ENCODE measurements around the gene PACRG. TPM values are rescaled to one million over a fixed set of nuclear protein-coding genes. Genes with fewer than 3 reads are reported as not detected.

Gene PACRG
- total RNA-seq, 6 donors from 2014 or later = 0.52 to 15.3 (median 3.1) TPM

GRCh38 chr6:162681447-162681846 is 46.3 kb upstream of the PACRG start:
- Histone ChIP-seq H3K36me3 (no peaks in the 10 kb centered on the region), H3K4me3 (no peak overlapping the region), H3K9me3 (no peaks in the 10 kb centered on the region), H3K4me1 (no peaks in the 10 kb centered on the region), H3K27me3 (no peaks in the 10 kb centered on the region), H3K27ac (no peak overlapping the region)
- no peak for TF ChIP-seq EP300 (IDR thresholded peaks at IDR 0.05)
- no peak for TF ChIP-seq CTCF (IDR thresholded peaks at IDR 0.05)
- TF ChIP-seq POLR2AphosphoS5 (IDR thresholded peaks at IDR 0.05) = no peak
- no peak for TF ChIP-seq POLR2A (IDR thresholded peaks at IDR 0.05)
- DNase-seq (no peak), ATAC-seq (ENCODE audit: low FRiP score in 2 of 2) (no peak)
- WGBS, 2 donors = 62 to 70% methylated on average over 1 of the region's 1 CpG

- no peaks in the 10 kb centered on the region for H3K36me3 ChIP-seq
- TF ChIP-seq CTCF (IDR thresholded peaks at IDR 0.05) (no peak), EP300 (IDR thresholded peaks at IDR 0.05) (no peak), POLR2A (IDR thresholded peaks at IDR 0.05) (no peak), POLR2AphosphoS5 (IDR thresholded peaks at IDR 0.05) (no peak)
- no peak overlapping the region for H3K27ac ChIP-seq
- DNase-seq = no peak
- H3K27me3 ChIP-seq = no peaks in the 10 kb centered on the region
- no peaks in the 10 kb centered on the region for H3K9me3 ChIP-seq
- no peaks in the 10 kb centered on the region for H3K4me1 ChIP-seq
- no peak overlapping the region for H3K4me3 ChIP-seq
- WGBS, 2 donors = 67 to 70% methylated on average over 4 of the region's 4 CpGs
- no peak for ATAC-seq (ENCODE audit: low FRiP score in 2 of 2)
Observed at GRCh38 chr6:162683135-162683534, 44.6 kb upstream of the PACRG start.

GRCh38 chr6:162684052-162684451 is 43.7 kb upstream of the PACRG start:
- H3K9me3 ChIP-seq = no peaks in the 10 kb centered on the region
- ATAC-seq (ENCODE audit: low FRiP score in 2 of 2) (no peak), DNase-seq (no peak)
- 53 to 67% methylated on average over 1 of the region's 1 CpG for WGBS, 2 donors
- TF ChIP-seq EP300 (IDR thresholded peaks at IDR 0.05) = no peak
- no peaks in the 10 kb centered on the region for H3K27me3 ChIP-seq
- H3K4me3 ChIP-seq = no peak overlapping the region
- H3K36me3 ChIP-seq = no peaks in the 10 kb centered on the region
- H3K4me1 ChIP-seq = no peaks in the 10 kb centered on the region
- H3K27ac ChIP-seq = no peak overlapping the region

GRCh38 chr6:162684961-162685360 is 42.8 kb upstream of the PACRG start:
- no peaks in the 10 kb centered on the region for H3K4me1 ChIP-seq
- H3K27me3 ChIP-seq = no peaks in the 10 kb centered on the region
- H3K9me3 ChIP-seq = no peaks in the 10 kb centered on the region
- DNase-seq (no peak), ATAC-seq (ENCODE audit: low FRiP score in 2 of 2) (no peak)
- TF ChIP-seq CTCF (IDR thresholded peaks at IDR 0.05) = no peak
- TF ChIP-seq POLR2A (IDR thresholded peaks at IDR 0.05) = no peak
- no peak for TF ChIP-seq EP300 (IDR thresholded peaks at IDR 0.05)
- no peak for TF ChIP-seq POLR2AphosphoS5 (IDR thresholded peaks at IDR 0.05)
- H3K4me3 ChIP-seq = no peak overlapping the region
- 84 to 92% methylated on average over 3 of the region's 3 CpGs for WGBS, 2 donors
- H3K36me3 ChIP-seq = no peaks in the 10 kb centered on the region
- no peak overlapping the region for H3K27ac ChIP-seq

GRCh38 chr6:162685586-162685985 is 42.2 kb upstream of the PACRG start:
- Histone ChIP-seq H3K27ac (no peak overlapping the region), H3K27me3 (no peaks in the 10 kb centered on the region), H3K4me3 (no peak overlapping the region), H3K36me3 (no peaks in the 10 kb centered on the region), H3K9me3 (no peaks in the 10 kb centered on the region), H3K4me1 (no peaks in the 10 kb centered on the region)
- ATAC-seq (ENCODE audit: low FRiP score in 2 of 2) (no peak), DNase-seq (no peak)
- TF ChIP-seq POLR2A (IDR thresholded peaks at IDR 0.05) (no peak), CTCF (IDR thresholded peaks at IDR 0.05) (no peak), POLR2AphosphoS5 (IDR thresholded peaks at IDR 0.05) (no peak), EP300 (IDR thresholded peaks at IDR 0.05) (no peak)
- WGBS, 2 donors = 67 to 75% methylated on average over 5 of the region's 5 CpGs

All from upper lobe of left lung (tissue), 6 donors.